PFSK-1 (cell line): Measurements from ENCODE around the gene ARRDC1.

ENCODE experiments used
- FOXP2 ChIP-seq: optimal IDR thresholded peaks from 2 replicates; pipeline ENCODE3; 2011; ENCODE audit warnings: borderline replicate concordance, control low read depth, inconsistent platforms; ENCODE audit not compliant: insufficient read depth; ENCODE audit errors: extremely low read length, extremely low read depth
- POLR2AphosphoS5 ChIP-seq: IDR thresholded peaks from 2 replicates; pipeline ENCODE4 v1.6.1; 2012; ENCODE audit warnings: low read depth, mild to moderate bottlenecking, control low read depth, low read length, moderate library complexity
- TAF1 ChIP-seq: IDR thresholded peaks from 2 replicates; pipeline ENCODE4 v1.6.1; 2012; ENCODE audit warnings: low read length, control low read depth, borderline replicate concordance; ENCODE audit not compliant: insufficient read depth
- TF ChIP-seq, protein P1 (sequence below), 2 experiments: IDR thresholded peaks; 2 replicates each; pipeline versions ENCODE4 v1.6.1 to v1.8.0; 2011 to 2012; ENCODE audit warnings: low read depth in 2 of 2, low read length in 2 of 2, control low read depth in 1 of 2, inconsistent platforms in 1 of 2, mild to moderate bottlenecking in 1 of 2, moderate library complexity in 1 of 2; ENCODE audit not compliant: insufficient read depth in 1 of 2

DNA sequence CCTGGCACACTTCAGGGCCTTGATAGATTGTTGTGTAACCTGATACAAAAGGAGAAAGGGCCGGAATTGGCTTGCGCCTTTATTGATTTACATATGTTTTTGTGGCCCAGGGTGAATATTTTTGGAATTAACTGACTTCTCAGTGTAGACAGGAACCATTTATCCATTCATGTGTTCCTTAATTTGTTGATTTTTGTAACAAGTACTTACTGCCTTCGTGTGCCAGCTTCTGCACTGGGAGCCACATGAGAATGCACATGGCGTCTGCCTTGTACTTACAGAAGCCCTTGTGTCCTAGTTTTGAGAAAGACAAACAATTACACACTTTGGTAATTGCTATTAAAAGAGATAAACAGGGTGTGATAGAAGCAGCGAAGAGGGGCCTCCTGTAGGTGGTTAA lies 39.7 kb downstream of the ARRDC1 start:
- TF ChIP-seq POLR2AphosphoS5 (no peak), TAF1 (no peak), FOXP2 (no peak)
- TF ChIP-seq, protein P1, sequence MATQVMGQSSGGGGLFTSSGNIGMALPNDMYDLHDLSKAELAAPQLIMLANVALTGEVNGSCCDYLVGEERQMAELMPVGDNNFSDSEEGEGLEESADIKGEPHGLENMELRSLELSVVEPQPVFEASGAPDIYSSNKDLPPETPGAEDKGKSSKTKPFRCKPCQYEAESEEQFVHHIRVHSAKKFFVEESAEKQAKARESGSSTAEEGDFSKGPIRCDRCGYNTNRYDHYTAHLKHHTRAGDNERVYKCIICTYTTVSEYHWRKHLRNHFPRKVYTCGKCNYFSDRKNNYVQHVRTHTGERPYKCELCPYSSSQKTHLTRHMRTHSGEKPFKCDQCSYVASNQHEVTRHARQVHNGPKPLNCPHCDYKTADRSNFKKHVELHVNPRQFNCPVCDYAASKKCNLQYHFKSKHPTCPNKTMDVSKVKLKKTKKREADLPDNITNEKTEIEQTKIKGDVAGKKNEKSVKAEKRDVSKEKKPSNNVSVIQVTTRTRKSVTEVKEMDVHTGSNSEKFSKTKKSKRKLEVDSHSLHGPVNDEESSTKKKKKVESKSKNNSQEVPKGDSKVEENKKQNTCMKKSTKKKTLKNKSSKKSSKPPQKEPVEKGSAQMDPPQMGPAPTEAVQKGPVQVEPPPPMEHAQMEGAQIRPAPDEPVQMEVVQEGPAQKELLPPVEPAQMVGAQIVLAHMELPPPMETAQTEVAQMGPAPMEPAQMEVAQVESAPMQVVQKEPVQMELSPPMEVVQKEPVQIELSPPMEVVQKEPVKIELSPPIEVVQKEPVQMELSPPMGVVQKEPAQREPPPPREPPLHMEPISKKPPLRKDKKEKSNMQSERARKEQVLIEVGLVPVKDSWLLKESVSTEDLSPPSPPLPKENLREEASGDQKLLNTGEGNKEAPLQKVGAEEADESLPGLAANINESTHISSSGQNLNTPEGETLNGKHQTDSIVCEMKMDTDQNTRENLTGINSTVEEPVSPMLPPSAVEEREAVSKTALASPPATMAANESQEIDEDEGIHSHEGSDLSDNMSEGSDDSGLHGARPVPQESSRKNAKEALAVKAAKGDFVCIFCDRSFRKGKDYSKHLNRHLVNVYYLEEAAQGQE (IDR thresholded peaks at IDR 0.05; ENCODE audit: insufficient read depth in 1 of 2, low read depth in 2 of 2, low read length in 2 of 2), result no peak
